ENCODE data around the gene OR51G1.

OR51G1 gene

DNA sequence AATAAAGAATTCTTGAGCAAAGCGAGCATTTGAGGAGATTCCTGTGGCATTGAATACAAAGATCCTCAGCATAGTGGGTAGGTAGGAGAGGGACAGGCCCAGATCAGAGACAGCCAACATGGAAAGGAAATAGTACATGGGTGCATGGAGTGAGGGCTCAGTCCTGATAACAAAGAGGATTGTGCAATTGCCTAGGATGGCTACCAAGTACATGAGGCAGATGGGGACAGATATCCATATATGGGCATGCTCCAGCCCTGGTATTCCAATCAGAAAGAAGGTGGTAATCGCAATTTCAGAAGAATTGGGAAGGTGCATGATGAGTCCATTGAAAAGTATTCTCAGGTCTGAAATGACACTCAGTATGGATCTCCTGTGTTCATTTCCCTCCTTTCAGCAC, 33.9 kb downstream of the OR51G1 start:
- Mint-ChIP-seq H3K4me1 (ENCODE audit: low read depth) (no peaks in the 10 kb centered on the region), H3K36me3 (ENCODE audit: low read depth) (no peaks in the 10 kb centered on the region), H3K27ac (no peak overlapping the region), H3K9me3 (no peaks in the 10 kb centered on the region), H3K4me3 (no peak overlapping the region), H3K27me3 (no peaks in the 10 kb centered on the region)
- no peak for DNase-seq

GRCh38 chr11:4887591-4887990, 36.5 kb downstream of the OR51G1 start:
- Mint-ChIP-seq H3K4me3 (no peak overlapping the region), H3K4me1 (ENCODE audit: low read depth) (no peaks in the 10 kb centered on the region), H3K9me3 (no peaks in the 10 kb centered on the region)

GRCh38 chr11:4886186-4886585, 38.0 kb downstream of the OR51G1 start:
- Mint-ChIP-seq H3K36me3 (ENCODE audit: low read depth) (no peaks in the 10 kb centered on the region), H3K9me3 (no peaks in the 10 kb centered on the region), H3K4me3 (no peak overlapping the region), H3K27ac (no peak overlapping the region), H3K4me1 (ENCODE audit: low read depth) (no peaks in the 10 kb centered on the region), H3K27me3 (no peaks in the 10 kb centered on the region)
- no peak for DNase-seq

More at GRCh38 chr11:4887591-4887990, 36.5 kb downstream of the OR51G1 start:
- H3K27me3 Mint-ChIP-seq = no peaks in the 10 kb centered on the region
- no peak overlapping the region for H3K27ac Mint-ChIP-seq
- no peak for DNase-seq
- H3K36me3 Mint-ChIP-seq (ENCODE audit: low read depth) = no peaks in the 10 kb centered on the region

DNA sequence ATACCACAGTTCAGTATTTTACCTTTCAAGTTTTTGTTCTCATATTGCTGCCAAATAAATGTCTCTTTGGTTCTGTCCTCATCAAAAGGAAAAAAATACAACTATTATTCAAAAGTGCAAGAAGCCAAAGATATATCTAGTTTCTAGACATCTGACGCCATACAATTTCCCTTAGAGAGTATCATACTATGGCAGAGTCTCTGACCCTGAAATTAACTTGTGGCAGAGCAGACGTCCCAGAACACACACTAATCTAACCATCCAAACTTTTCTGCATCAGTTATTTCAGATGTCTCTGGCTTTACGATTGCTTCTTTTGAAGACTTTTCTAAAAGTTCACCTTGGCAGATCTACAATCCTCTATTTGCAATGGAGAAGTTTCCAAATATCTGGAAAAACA, 39.8 kb downstream of the OR51G1 start:
- H3K4me3 Mint-ChIP-seq = no peak overlapping the region
- no peaks in the 10 kb centered on the region for H3K4me1 Mint-ChIP-seq (ENCODE audit: low read depth)
- no peaks in the 10 kb centered on the region for H3K9me3 Mint-ChIP-seq
- no peaks in the 10 kb centered on the region for H3K36me3 Mint-ChIP-seq (ENCODE audit: low read depth)
- no peaks in the 10 kb centered on the region for H3K27me3 Mint-ChIP-seq
- DNase-seq = no peak
- H3K27ac Mint-ChIP-seq = no peak overlapping the region

DNA sequence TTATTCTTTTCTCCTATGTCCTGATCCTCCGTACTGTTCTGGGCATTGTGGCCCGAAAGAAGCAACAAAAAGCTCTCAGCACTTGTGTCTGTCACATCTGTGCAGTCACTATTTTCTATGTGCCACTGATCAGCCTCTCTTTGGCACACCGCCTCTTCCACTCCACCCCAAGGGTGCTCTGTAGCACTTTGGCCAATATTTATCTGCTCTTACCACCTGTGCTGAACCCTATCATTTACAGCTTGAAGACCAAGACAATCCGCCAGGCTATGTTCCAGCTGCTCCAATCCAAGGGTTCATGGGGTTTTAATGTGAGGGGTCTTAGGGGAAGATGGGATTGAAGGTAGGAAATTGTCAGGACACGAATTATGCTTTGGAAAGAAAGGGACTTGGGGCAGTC, 41.6 kb downstream of the OR51G1 start:
- no peaks in the 10 kb centered on the region for H3K9me3 Mint-ChIP-seq
- no peak overlapping the region for H3K4me3 Mint-ChIP-seq
- no peaks in the 10 kb centered on the region for H3K36me3 Mint-ChIP-seq (ENCODE audit: low read depth)
- H3K27me3 Mint-ChIP-seq = no peaks in the 10 kb centered on the region
- no peaks in the 10 kb centered on the region for H3K4me1 Mint-ChIP-seq (ENCODE audit: low read depth)
- no peak overlapping the region for H3K27ac Mint-ChIP-seq
- no peak for DNase-seq

DNA sequence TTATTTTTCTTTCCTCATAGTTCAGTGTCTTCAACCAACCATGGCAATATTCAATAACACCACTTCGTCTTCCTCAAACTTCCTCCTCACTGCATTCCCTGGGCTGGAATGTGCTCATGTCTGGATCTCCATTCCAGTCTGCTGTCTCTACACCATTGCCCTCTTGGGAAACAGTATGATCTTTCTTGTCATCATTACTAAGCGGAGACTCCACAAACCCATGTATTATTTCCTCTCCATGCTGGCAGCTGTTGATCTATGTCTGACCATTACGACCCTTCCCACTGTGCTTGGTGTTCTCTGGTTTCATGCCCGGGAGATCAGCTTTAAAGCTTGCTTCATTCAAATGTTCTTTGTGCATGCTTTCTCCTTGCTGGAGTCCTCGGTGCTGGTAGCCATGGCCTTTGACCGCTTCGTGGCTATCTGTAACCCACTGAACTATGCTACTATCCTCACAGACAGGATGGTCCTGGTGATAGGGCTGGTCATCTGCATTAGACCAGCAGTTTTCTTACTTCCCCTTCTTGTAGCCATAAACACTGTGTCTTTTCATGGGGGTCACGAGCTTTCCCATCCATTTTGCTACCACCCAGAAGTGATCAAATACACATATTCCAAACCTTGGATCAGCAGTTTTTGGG, 42.2 kb downstream of the OR51G1 start, which contains the start of gene OR51T1:
Gene OR51T1 (plus strand): TSS at position 41 of the 641 bp plus-strand sequence. CDS start 0 bp downstream, at position 41.
- Mint-ChIP-seq H3K27me3 (no peaks in the 10 kb centered on the region), H3K9me3 (no peaks in the 10 kb centered on the region), H3K4me3 (no peak within 1 kb of the TSS), H3K4me1 (ENCODE audit: low read depth) (no peaks in the 10 kb centered on the region), H3K27ac (no peak within 1 kb of the TSS), H3K36me3 (ENCODE audit: low read depth) (no peaks in the 10 kb centered on the region)
- DNase-seq = no peak

DNA sequence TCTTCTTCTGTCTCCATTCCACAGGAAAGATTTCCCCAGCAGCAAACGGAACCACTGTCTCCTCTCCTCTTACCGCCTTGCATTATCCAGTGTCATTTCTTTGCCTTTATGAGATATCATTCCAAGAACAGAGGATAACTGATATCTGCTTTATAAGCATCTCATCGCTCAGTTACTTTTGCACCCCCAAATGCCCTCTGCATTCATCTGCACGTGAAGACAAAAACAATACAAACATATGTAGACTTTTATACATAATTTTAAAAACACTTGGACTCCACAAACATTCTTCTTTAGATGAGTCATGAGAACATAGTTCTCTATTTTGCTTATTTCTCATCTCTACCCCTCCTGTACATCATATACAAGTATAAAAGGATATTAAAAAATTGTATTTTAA, 43.0 kb downstream of the OR51G1 start:
- no peaks in the 10 kb centered on the region for H3K4me1 Mint-ChIP-seq (ENCODE audit: low read depth)
- H3K27me3 Mint-ChIP-seq = no peaks in the 10 kb centered on the region
- no peak for DNase-seq
- H3K9me3 Mint-ChIP-seq = no peaks in the 10 kb centered on the region
- no peak overlapping the region for H3K27ac Mint-ChIP-seq
- no peak overlapping the region for H3K4me3 Mint-ChIP-seq
- no peaks in the 10 kb centered on the region for H3K36me3 Mint-ChIP-seq (ENCODE audit: low read depth)

Data from activated T-cell treated with anti-CD3 and anti-CD28 coated beads, Interleukin-2, amount 50 U/mL, for 24 hours (primary cell).